Measurements from ENCODE around the gene ANKRD31. TPM values are rescaled to one million over a fixed set of nuclear protein-coding genes. Genes with fewer than 3 reads are reported as not detected.
"Not testable (repeated sequence)": the region's sequence is repeated elsewhere in the genome, so short reads cannot be mapped to it uniquely, and the experiment has no call there.

The ANKRD31 gene
- total RNA-seq, 1 experiment from 2014 or later = 0.48 TPM

- no peaks in the 10 kb centered on the region for H3K36me3 ChIP-seq (ENCODE audit: low read depth)
- H3K9me3 ChIP-seq (ENCODE audit: insufficient read depth, low read depth) = peaks cover 5% of the 10 kb centered on the region; the same call in 1 of the 2 replicates
- no peak overlapping the region for H3K4me3 ChIP-seq
- ChIA-PET CTCF (no interaction called here), POLR2A (ENCODE audit: unreplicated experiment) (no interaction called here)
- no peak overlapping the region for H3K27ac ChIP-seq
- no peak overlapping the region for H2AFZ ChIP-seq
- no peak for TF ChIP-seq CTCF (conservative IDR thresholded peaks at IDR 0.05)
- TF ChIP-seq EZH2 (IDR thresholded peaks at IDR 0.05; ENCODE audit: low read depth) = no peak
- intact Hi-C loops (cut with micrococcal nuclease; ENCODE audit: unreplicated experiment) = loop anchor here (10.0 kb wide), 2 partner anchors 496 to 1356 kb away; partner anchors contain the start of genes GFM2 and NSA2
- no peak for DNase-seq
- no peak overlapping the region for H3K4me2 ChIP-seq
- BruUV-seq (replicated peaks) = no TSS peak
- H4K20me1 ChIP-seq (ENCODE audit: insufficient read depth) = no peaks in the 10 kb centered on the region
- H3K27me3 ChIP-seq (ENCODE audit: insufficient read depth, low read depth) = no peaks in the 10 kb centered on the region
- no peaks in the 10 kb centered on the region for H3K9me2 ChIP-seq (ENCODE audit: insufficient read depth)
- no peaks in the 10 kb centered on the region for H3F3A ChIP-seq (ENCODE audit: insufficient read depth, low read depth)
- H3K79me2 ChIP-seq (ENCODE audit: low read depth) = no peaks in the 10 kb centered on the region
- H3K4me1 ChIP-seq (replicated peaks; ENCODE audit: insufficient read depth) = no peaks in the 10 kb centered on the region
Measured at GRCh38 chr5:75260708-75261107, 24.0 kb upstream of the ANKRD31 start.

GRCh38 chr5:75250452-75250851 is 13.8 kb upstream of the ANKRD31 start:
- H3K79me2 ChIP-seq (ENCODE audit: low read depth); H3F3A ChIP-seq (ENCODE audit: insufficient read depth, low read depth); H3K4me3 ChIP-seq; BruUV-seq (replicated peaks); CTCF ChIA-PET; H4K20me1 ChIP-seq (ENCODE audit: insufficient read depth); H3K4me2 ChIP-seq; H3K4me1 ChIP-seq (replicated peaks; ENCODE audit: insufficient read depth); POLR2A ChIA-PET (ENCODE audit: unreplicated experiment); H3K36me3 ChIP-seq (ENCODE audit: low read depth); H3K27ac ChIP-seq; H3K9me3 ChIP-seq (ENCODE audit: insufficient read depth, low read depth); intact Hi-C loops (cut with micrococcal nuclease; ENCODE audit: unreplicated experiment); DNase-seq; H3K27me3 ChIP-seq (ENCODE audit: insufficient read depth, low read depth); H3K9me2 ChIP-seq (ENCODE audit: insufficient read depth); H2AFZ ChIP-seq: not testable (repeated sequence)

- intact Hi-C loops (cut with micrococcal nuclease; ENCODE audit: unreplicated experiment) = no loop called here
- POLR2A ChIA-PET (ENCODE audit: unreplicated experiment) = no interaction called here
- TF ChIP-seq CTCF (conservative IDR thresholded peaks at IDR 0.05) = no peak
- no peak for TF ChIP-seq EZH2 (IDR thresholded peaks at IDR 0.05; ENCODE audit: low read depth)
Measured at GRCh38 chr5:75245023-75245422, 8.3 kb upstream of the ANKRD31 start.

GRCh38 chr5:75243510-75243909 is 6.8 kb upstream of the ANKRD31 start:
- peak in 1 of 2 experiments; percentile 9 for DNase-seq
- Histone ChIP-seq H3K4me3 (no peak overlapping the region), H3K9me3 (ENCODE audit: insufficient read depth, low read depth) (no peaks in the 10 kb centered on the region), H2AFZ (no peak overlapping the region), H3K4me2 (no peak overlapping the region), H3K27me3 (ENCODE audit: insufficient read depth, low read depth) (no peaks in the 10 kb centered on the region), H3K36me3 (ENCODE audit: low read depth) (no peaks in the 10 kb centered on the region), H3K4me1 (replicated peaks; ENCODE audit: insufficient read depth) (peaks cover 37% of the 10 kb centered on the region), H3K27ac (no peak overlapping the region), H4K20me1 (ENCODE audit: insufficient read depth) (no peaks in the 10 kb centered on the region), H3F3A (ENCODE audit: insufficient read depth, low read depth) (peaks cover 7% of the 10 kb centered on the region), H3K79me2 (ENCODE audit: low read depth) (no peaks in the 10 kb centered on the region), H3K9me2 (ENCODE audit: insufficient read depth) (no peaks in the 10 kb centered on the region)
- ChIA-PET POLR2A (ENCODE audit: unreplicated experiment) (no interaction called here), CTCF (no interaction called here)
- intact Hi-C loops (cut with micrococcal nuclease; ENCODE audit: unreplicated experiment) = no loop called here
- TF ChIP-seq EZH2 (IDR thresholded peaks at IDR 0.05; ENCODE audit: low read depth) = no peak
- no TSS peak for BruUV-seq (replicated peaks)

More at GRCh38 chr5:75245023-75245422, 8.3 kb upstream of the ANKRD31 start:
- H3K4me1 ChIP-seq (replicated peaks; ENCODE audit: insufficient read depth) = peaks cover 27% of the 10 kb centered on the region
- no peak overlapping the region for H3K4me3 ChIP-seq
- no peaks in the 10 kb centered on the region; the same call in 1 of the 2 replicates for H3F3A ChIP-seq (ENCODE audit: insufficient read depth, low read depth)
- no peak overlapping the region for H3K4me2 ChIP-seq
- no peak for DNase-seq
- H4K20me1 ChIP-seq (ENCODE audit: insufficient read depth) = no peaks in the 10 kb centered on the region
- no TSS peak for BruUV-seq (replicated peaks)
- H3K27ac ChIP-seq = no peak overlapping the region
- H3K9me3 ChIP-seq (ENCODE audit: insufficient read depth, low read depth) = no peaks in the 10 kb centered on the region
- no peaks in the 10 kb centered on the region for H3K27me3 ChIP-seq (ENCODE audit: insufficient read depth, low read depth)
- no peaks in the 10 kb centered on the region for H3K9me2 ChIP-seq (ENCODE audit: insufficient read depth)
- CTCF ChIA-PET = no interaction called here
- H3K36me3 ChIP-seq (ENCODE audit: low read depth) = no peaks in the 10 kb centered on the region
- H2AFZ ChIP-seq = no peak overlapping the region
- H3K79me2 ChIP-seq (ENCODE audit: low read depth) = no peaks in the 10 kb centered on the region

Data from PC-9 (cell line).